H1 (cell line): ENCODE results near the gene INTS7. TPM values are rescaled to one million over a fixed set of nuclear protein-coding genes. Genes with fewer than 3 reads are reported as not detected.

Source experiments
- CTCF ChIA-PET: fragments of 300-600 bp; sonication (Branson Sonifier 250); formaldehyde crosslinking; loops from one replicate; lab custom pipeline; 2021; ENCODE audit not compliant: partially characterized antibody; lab: Charles Lee
- POLR2A ChIA-PET: fragments of 300-600 bp; sonication (Branson Sonifier 250); formaldehyde crosslinking; loops from one replicate; lab custom pipeline; 2021; ENCODE audit warnings: inconsistent platforms; ENCODE audit not compliant: partially characterized antibody; lab: Charles Lee
- DNase-seq, 2 experiments: peaks; one replicate each; pipeline versions ENCODE4 v3.0.0 to v3.0.0-alpha.2; 2010 to 2022; ENCODE audit warnings: low spot score in 2 of 2, low read depth in 1 of 2, mixed read lengths in 1 of 2
- FAIRE-seq: peaks from 2 replicates; lab custom pipeline; 2011; peaks lifted over from hg19 to GRCh38; lab: Jason Lieb, UNC
- H2AFZ ChIP-seq: 2 replicates; pipeline ENCODE4 v1.8.1; 2012; ENCODE audit warnings: low read length, inconsistent platforms
- H2AK5ac ChIP-seq: 2 replicates; pipeline ENCODE4 v1.6.1; 2013; ENCODE audit warnings: low read depth, low read length
- H2BK120ac ChIP-seq: replicated peaks from 2 replicates; pipeline ENCODE3; 2013; ENCODE audit warnings: low read depth, low read length, inconsistent platforms
- H2BK12ac ChIP-seq: 2 replicates; pipeline ENCODE4 v1.6.1; 2013; ENCODE audit warnings: low read depth, low read length
- H2BK15ac ChIP-seq: 2 replicates; pipeline ENCODE4 v1.6.1; 2013; ENCODE audit warnings: low read length
- H2BK20ac ChIP-seq: 2 replicates; pipeline ENCODE4 v1.6.1; 2013; ENCODE audit warnings: low read length
- H2BK5ac ChIP-seq: 2 replicates; pipeline ENCODE4 v1.6.1; 2013; ENCODE audit warnings: low read depth, low read length
- H3K14ac ChIP-seq: 2 replicates; pipeline ENCODE4 v1.6.1; 2013; ENCODE audit warnings: inconsistent platforms; ENCODE audit not compliant: insufficient read length
- H3K18ac ChIP-seq: 2 replicates; pipeline ENCODE4 v1.6.1; 2013; ENCODE audit warnings: low read length; ENCODE audit errors: extremely low read depth
- H3K23ac ChIP-seq: 2 replicates; pipeline ENCODE4 v1.6.1; 2013; ENCODE audit warnings: inconsistent platforms; ENCODE audit not compliant: insufficient read length
- H3K23me2 ChIP-seq: 2 replicates; pipeline ENCODE4 v1.6.1; 2013; ENCODE audit warnings: low read depth, low read length
- H3K27ac ChIP-seq: 2 replicates; pipeline ENCODE4 v1.6.1; 2011; ENCODE audit warnings: low read depth, low read length, inconsistent platforms
- H3K27me3 ChIP-seq, 4 experiments: replicated peaks in 1 of 4; 1 replicate in 1 of 4; 2 replicates in 3 of 4; pipeline versions ENCODE4 v1.6.1 to v1.8.1; 2011 to 2013; ENCODE audit warnings: low read length in 3 of 4, mild to moderate bottlenecking in 3 of 4, inconsistent platforms in 2 of 4, mixed read lengths in 2 of 4, moderate library complexity in 1 of 4; ENCODE audit not compliant: control insufficient read depth in 3 of 4, insufficient read depth in 3 of 4; ENCODE audit errors: extremely low read depth in 1 of 4
- H3K36me3 ChIP-seq, 4 experiments: 2 replicates each; pipeline versions ENCODE4 v1.6.1 to v1.8.1; 2011 to 2013; ENCODE audit warnings: mild to moderate bottlenecking in 4 of 4, low read length in 3 of 4, moderate library complexity in 2 of 4, control low read depth in 1 of 4, inconsistent platforms in 1 of 4; ENCODE audit not compliant: insufficient read depth in 4 of 4, control insufficient read depth in 2 of 4
- H3K4ac ChIP-seq: replicated peaks from 2 replicates; pipeline ENCODE3; 2013; ENCODE audit warnings: low read length, low read depth, mixed read lengths, inconsistent platforms; ENCODE audit not compliant: insufficient read length
- H3K4me1 ChIP-seq, 4 experiments: replicated peaks in 1 of 4; 1 replicate in 1 of 4; 2 replicates in 3 of 4; pipeline versions ENCODE4 v1.6.1 to v1.8.1; 2011 to 2013; ENCODE audit warnings: low read length in 3 of 4, inconsistent platforms in 2 of 4, mixed read lengths in 1 of 4; ENCODE audit not compliant: insufficient read depth in 4 of 4, control insufficient read depth in 3 of 4
- H3K4me2 ChIP-seq, 2 experiments: 2 replicates each; pipeline versions ENCODE4 v1.6.1 to v1.8.1; 2011 to 2013; ENCODE audit warnings: low read depth in 2 of 2, low read length in 2 of 2, control low read depth in 1 of 2, inconsistent platforms in 1 of 2, mild to moderate bottlenecking in 1 of 2; ENCODE audit not compliant: insufficient read depth in 1 of 2
- H3K4me3 ChIP-seq, 4 experiments: fragments of 200-600, 300-600 bp in 1 of 4; sonication (generic), shearing (Covaris generic), sonication (Bioruptor Twin) in 1 of 4; 2 replicates each; pipeline versions ENCODE4 v1.5.1 to v1.8.1; 2011 to 2016; ENCODE audit warnings: low read length in 4 of 4, low read depth in 3 of 4, control low read depth in 2 of 4, inconsistent platforms in 2 of 4, mild to moderate bottlenecking in 2 of 4, mixed read lengths in 1 of 4, moderate library complexity in 1 of 4; ENCODE audit not compliant: insufficient read depth in 2 of 4; ENCODE audit errors: extremely low read depth in 1 of 4
- H3K56ac ChIP-seq: replicated peaks from 2 replicates; pipeline ENCODE3; 2013; ENCODE audit warnings: low read depth, mild to moderate bottlenecking, mixed read lengths, low read length, inconsistent platforms; ENCODE audit not compliant: insufficient read length
- H3K79me1 ChIP-seq: 2 replicates; pipeline ENCODE4 v1.6.1; 2013; ENCODE audit warnings: low read depth, low read length, control low read depth
- H3K79me2 ChIP-seq, 2 experiments: 2 replicates each; pipeline versions ENCODE4 v1.6.1 to v1.8.1; 2012 to 2013; ENCODE audit warnings: low read length in 2 of 2, mild to moderate bottlenecking in 2 of 2, inconsistent platforms in 1 of 2; ENCODE audit not compliant: insufficient read depth in 2 of 2, control insufficient read depth in 1 of 2
- H3K9ac ChIP-seq, 4 experiments: replicated peaks in 1 of 4; 1 replicate in 1 of 4; 2 replicates in 3 of 4; pipeline versions ENCODE4 v1.6.1 to v1.8.1; 2011 to 2013; ENCODE audit warnings: low read depth in 3 of 4, low read length in 3 of 4, control low read depth in 2 of 4, mild to moderate bottlenecking in 2 of 4, moderate library complexity in 2 of 4, inconsistent platforms in 1 of 4; ENCODE audit errors: extremely low read depth in 1 of 4
- H3K9me3 ChIP-seq, 2 experiments: 2 replicates each; pipeline versions ENCODE4 v1.6.1 to v1.8.1; 2012 to 2013; ENCODE audit warnings: mild to moderate bottlenecking in 2 of 2, moderate library complexity in 2 of 2, control low read depth in 1 of 2, inconsistent platforms in 1 of 2, low read depth in 1 of 2, low read length in 1 of 2, mixed read lengths in 1 of 2; ENCODE audit not compliant: insufficient read depth in 2 of 2
- H4K20me1 ChIP-seq, 2 experiments: replicated peaks in 1 of 2; 2 replicates each; pipeline versions ENCODE3 to v1.8.1; 2011 to 2013; ENCODE audit warnings: inconsistent platforms in 2 of 2, low read length in 2 of 2, mild to moderate bottlenecking in 1 of 2; ENCODE audit not compliant: insufficient read depth in 2 of 2, control insufficient read depth in 1 of 2
- H4K5ac ChIP-seq: 2 replicates; pipeline ENCODE4 v1.6.1; 2013; ENCODE audit warnings: low read length, low read depth, mixed read lengths, inconsistent platforms; ENCODE audit not compliant: insufficient read length
- H4K8ac ChIP-seq: 2 replicates; pipeline ENCODE4 v1.8.0; 2013; ENCODE audit warnings: mild to moderate bottlenecking, moderate library complexity, low read length, inconsistent platforms; ENCODE audit not compliant: insufficient read depth; ENCODE audit errors: extremely low read depth
- H4K91ac ChIP-seq: replicated peaks from 2 replicates; pipeline ENCODE3; 2013; ENCODE audit warnings: low read length, mixed read lengths, inconsistent platforms; ENCODE audit not compliant: insufficient read length
- BACH1 ChIP-seq: IDR thresholded peaks from 2 replicates; pipeline ENCODE4 v1.6.1; 2012; ENCODE audit warnings: low read length, improper control_type of control experiment
- POLR2A ChIP-seq, 2 experiments: IDR thresholded peaks; 1 replicate in 1 of 2; 2 replicates in 1 of 2; pipeline ENCODE4 v1.6.1; 2011; ENCODE audit warnings: low read depth in 2 of 2, low read length in 2 of 2, mild to moderate bottlenecking in 2 of 2; ENCODE audit errors: control extremely low read depth in 1 of 2
- WGBS, 2 experiments: shearing (Covaris generic) in 1 of 2; methylation state at CpG; one replicate each; pipeline versions ENCODE4 v1.1.6 to v1.1.7; 2013 to 2015; ENCODE audit warnings: low lambda C conversion rate in 2 of 2, mixed read lengths in 2 of 2, inconsistent platforms in 1 of 2, low coverage in 1 of 2, missing lambda C conversion rate in 1 of 2; ENCODE audit not compliant: insufficient replicate concordance in 2 of 2, insufficient coverage in 1 of 2, insufficient read length in 1 of 2; ENCODE audit errors: extremely low coverage in 1 of 2, missing lambda C conversion rate in 1 of 2; 5-methylcytosine and 5-hydroxymethylcytosine counted together
- polyA plus RNA-seq, 7 experiments: library from polyadenylated mRNA; depleted of rRNA in 3 of 7; stranded (reverse) in 5 of 7; unstranded in 2 of 7; fragments of >200 nt in 5 of 7; fragments of 200-250 nt in 2 of 7; gene quantifications; 1 replicate in 5 of 7; 2 replicates in 1 of 7; 4 replicates in 1 of 7; pipeline versions ENCODE4 v1.2.1 to v1.2.3, GENCODE V29; 2011 to 2013; ENCODE audit warnings: missing spikeins in 2 of 7, mixed read lengths in 2 of 7
- total RNA-seq: library from RNA; stranded (reverse); fragmentation: NEBNext Ultra II Directional; extraction: Animal tissue kit (Norgen Biotek cat#: 25700); gene quantifications from 2 replicates; pipeline ENCODE4 v1.2.1, GENCODE V29; 2021

Gene INTS7
- total and polyA plus RNA-seq, 2 of the 8 experiments (the other 6 are each of a cell fraction or from before 2014, with no cell fraction given) = 15.2 to 22.4 TPM

DNA sequence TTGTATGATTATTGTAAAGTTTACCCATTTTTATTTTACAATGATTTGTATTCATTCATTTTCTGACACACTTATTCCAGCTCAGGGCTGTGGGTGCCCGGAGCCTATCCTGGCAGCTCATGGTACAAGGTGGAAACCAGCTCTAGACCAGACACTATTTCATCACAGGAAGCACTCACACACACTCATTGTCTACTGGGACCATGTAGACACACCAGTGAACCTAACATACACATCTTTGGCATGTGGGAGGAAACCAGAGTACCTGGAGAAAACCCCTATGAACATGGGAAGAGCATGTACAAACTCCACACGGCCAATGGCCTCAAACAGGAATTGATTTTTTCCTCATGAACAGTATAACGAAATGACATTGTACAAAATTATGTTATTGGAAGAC is 2.5 kb upstream of the INTS7 start:
- H3K4ac ChIP-seq = no peak overlapping the region
- peaks cover 3% of the 10 kb centered on the region; the same call in 1 of the 2 replicates for H3K23me2 ChIP-seq
- H2BK120ac ChIP-seq = no peak overlapping the region
- no peak overlapping the region for H3K14ac ChIP-seq
- no peak overlapping the region for H2BK12ac ChIP-seq
- H3K18ac ChIP-seq = no peak overlapping the region
- ChIA-PET CTCF (interaction anchor here (0.9 to 3.5 kb wide), 3 partner anchors 11 to 417 kb away, joined by 3 to 14 read pairs (median 11); no protein-coding TSS in a partner anchor), POLR2A (no interaction called here)
- H3K79me1 ChIP-seq = peaks cover 3% of the 10 kb centered on the region
- no peak overlapping the region for H2AK5ac ChIP-seq
- H3K4me3 ChIP-seq = peak overlapping the region in 1 of 4 experiments; percentile 94; a peak in 1 of 8 replicates
- peaks cover 0 to 3% (median 0%) of the 10 kb centered on the region in 4 experiments; a peak in 1 of 7 replicates for H3K4me1 ChIP-seq
- H3K27me3 ChIP-seq = no peaks in the 10 kb centered on the region
- H3K9ac ChIP-seq = 0 out of 7 replicates have a peak overlapping the region, but pooled peaks of 1 of the 4 experiments have one; percentile 13
- H3K27ac ChIP-seq = no peak overlapping the region
- DNase-seq (no peak), FAIRE-seq (no peak)
- peak overlapping the region; percentile 16 to 78; a peak in 3 of 4 replicates for H3K4me2 ChIP-seq
- H2BK5ac ChIP-seq = no peak overlapping the region
- peaks cover 0 to 25% (median under 1%) of the 10 kb centered on the region in 4 experiments; a peak in 2 of 8 replicates for H3K36me3 ChIP-seq
- H4K5ac ChIP-seq = no peak overlapping the region
- no peak overlapping the region for H2BK20ac ChIP-seq
- no peak overlapping the region for H3K23ac ChIP-seq
- TF ChIP-seq POLR2A (IDR thresholded peaks at IDR 0.05; ENCODE audit: control extremely low read depth in 1 of 2, low read depth in 2 of 2, low read length in 2 of 2) (0 out of 3 replicates have a peak, but pooled peaks of 1 of the 2 experiments have one; percentile 12), BACH1 (no peak)
- H4K91ac ChIP-seq = no peak overlapping the region
- H2AFZ ChIP-seq = no peak overlapping the region
- H2BK15ac ChIP-seq = no peak overlapping the region
- peaks cover 18 to 88% of the 10 kb centered on the region in 2 experiments; a peak in 3 of 4 replicates for H3K79me2 ChIP-seq
- H4K8ac ChIP-seq = no peak overlapping the region
- 96% methylated on average over 3 of the region's 3 CpGs; no CpG with 5 or more reads in 1 of the 2 experiments for WGBS, 2 experiments
- no peak overlapping the region for H3K56ac ChIP-seq
- H4K20me1 ChIP-seq = peaks cover 3 to 14% of the 10 kb centered on the region in 2 experiments
- H3K9me3 ChIP-seq = no peaks in the 10 kb centered on the region
